Loucy (cell line): Measurements from ENCODE around the gene IFT81.

Source experiments
- H2AFZ ChIP-seq: fragments of 200-600 bp; sonication (generic); 2 replicates; pipeline ENCODE4 v1.6.0; 2016; ENCODE audit warnings: antibody characterized with exemption, mild to moderate bottlenecking, low read length, moderate library complexity
- H3F3A ChIP-seq: fragments of 200-600 bp; 2 replicates; pipeline ENCODE4 v1.6.0; 2016; ENCODE audit warnings: antibody characterized with exemption, low read depth, mild to moderate bottlenecking
- H3K27me3 ChIP-seq: fragments of 200-600 bp; sonication (generic); 2 replicates; pipeline ENCODE4 v1.6.1; 2014; ENCODE audit warnings: low read length, mild to moderate bottlenecking; ENCODE audit not compliant: insufficient read depth, poor library complexity, severe bottlenecking
- H3K36me3 ChIP-seq: fragments of 200-600 bp; sonication (generic); 2 replicates; pipeline ENCODE4 v1.6.1; 2016; ENCODE audit warnings: low read length; ENCODE audit not compliant: insufficient read depth
- H3K4me1 ChIP-seq: fragments of 200-600 bp; sonication (generic); 2 replicates; pipeline ENCODE4 v1.5.1; 2014; ENCODE audit warnings: low read length, mild to moderate bottlenecking; ENCODE audit not compliant: insufficient read depth, poor library complexity, severe bottlenecking
- H3K4me2 ChIP-seq: fragments of 200-600 bp; sonication (generic); 2 replicates; pipeline ENCODE4 v1.6.0; 2014; ENCODE audit warnings: antibody characterized with exemption, low read length, low read depth, mild to moderate bottlenecking; ENCODE audit not compliant: poor library complexity, severe bottlenecking
- H3K4me3 ChIP-seq: fragments of 200-600 bp; sonication (generic); 2 replicates; pipeline ENCODE4 v1.5.1; 2014; ENCODE audit warnings: low read length, mild to moderate bottlenecking, mixed read lengths; ENCODE audit not compliant: poor library complexity, severe bottlenecking
- H3K79me2 ChIP-seq: fragments of 200-600 bp; sonication (generic); 2 replicates; pipeline ENCODE4 v1.6.1; 2014; ENCODE audit warnings: low read length; ENCODE audit not compliant: insufficient read depth
- H3K9ac ChIP-seq: fragments of 200-600 bp; sonication (generic); 2 replicates; pipeline ENCODE4 v1.6.0; 2014; ENCODE audit warnings: mild to moderate bottlenecking, low read depth, low read length, moderate library complexity; ENCODE audit not compliant: poor library complexity, severe bottlenecking
- H3K9me2 ChIP-seq: fragments of 200-600 bp; sonication (generic); replicated peaks from 2 replicates; pipeline ENCODE4 v1.6.1; 2016; ENCODE audit warnings: low read depth, low read length, mixed read lengths
- H3K9me3 ChIP-seq: fragments of 200-600 bp; sonication (generic); 2 replicates; pipeline ENCODE4 v1.6.1; 2014; ENCODE audit warnings: mild to moderate bottlenecking, antibody characterized with exemption, low read length, low read depth; ENCODE audit not compliant: insufficient read depth
- H4K20me1 ChIP-seq: fragments of 200-600 bp; sonication (generic); 2 replicates; pipeline ENCODE4 v1.6.0; 2014; ENCODE audit warnings: antibody characterized with exemption, low read length, mild to moderate bottlenecking; ENCODE audit not compliant: insufficient read depth, poor library complexity, severe bottlenecking
- EZH2phosphoT487 ChIP-seq: fragments of 200-600 bp; IDR thresholded peaks from 2 replicates; pipeline ENCODE4 v1.6.1; 2018; ENCODE audit warnings: antibody characterized with exemption, mild to moderate bottlenecking, moderate library complexity, borderline replicate concordance
- TF ChIP-seq, protein P1 (sequence below): fragments of 200-600 bp; sonication (generic); conservative IDR thresholded peaks from 2 replicates; pipeline ENCODE4 v1.5.1; 2014; ENCODE audit warnings: mild to moderate bottlenecking, antibody characterized with exemption, low read length

The IFT81 gene

GRCh38 chr12:110135806-110136205, 11.6 kb downstream of the IFT81 start:
- H3K9me3 ChIP-seq = no peaks in the 10 kb centered on the region
- H4K20me1 ChIP-seq = no peaks in the 10 kb centered on the region
- no peaks in the 10 kb centered on the region for H3K36me3 ChIP-seq
- no peak overlapping the region for H3K4me2 ChIP-seq
- no peak overlapping the region for H2AFZ ChIP-seq
- H3F3A ChIP-seq = no peaks in the 10 kb centered on the region
- no peak overlapping the region for H3K9ac ChIP-seq
- peaks cover 14% of the 10 kb centered on the region for H3K4me1 ChIP-seq
- H3K9me2 ChIP-seq = no peaks in the 10 kb centered on the region
- TF ChIP-seq EZH2phosphoT487 = no peak
- TF ChIP-seq, protein P1, sequence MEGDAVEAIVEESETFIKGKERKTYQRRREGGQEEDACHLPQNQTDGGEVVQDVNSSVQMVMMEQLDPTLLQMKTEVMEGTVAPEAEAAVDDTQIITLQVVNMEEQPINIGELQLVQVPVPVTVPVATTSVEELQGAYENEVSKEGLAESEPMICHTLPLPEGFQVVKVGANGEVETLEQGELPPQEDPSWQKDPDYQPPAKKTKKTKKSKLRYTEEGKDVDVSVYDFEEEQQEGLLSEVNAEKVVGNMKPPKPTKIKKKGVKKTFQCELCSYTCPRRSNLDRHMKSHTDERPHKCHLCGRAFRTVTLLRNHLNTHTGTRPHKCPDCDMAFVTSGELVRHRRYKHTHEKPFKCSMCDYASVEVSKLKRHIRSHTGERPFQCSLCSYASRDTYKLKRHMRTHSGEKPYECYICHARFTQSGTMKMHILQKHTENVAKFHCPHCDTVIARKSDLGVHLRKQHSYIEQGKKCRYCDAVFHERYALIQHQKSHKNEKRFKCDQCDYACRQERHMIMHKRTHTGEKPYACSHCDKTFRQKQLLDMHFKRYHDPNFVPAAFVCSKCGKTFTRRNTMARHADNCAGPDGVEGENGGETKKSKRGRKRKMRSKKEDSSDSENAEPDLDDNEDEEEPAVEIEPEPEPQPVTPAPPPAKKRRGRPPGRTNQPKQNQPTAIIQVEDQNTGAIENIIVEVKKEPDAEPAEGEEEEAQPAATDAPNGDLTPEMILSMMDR = no peak
- no peaks in the 10 kb centered on the region for H3K79me2 ChIP-seq
- no peaks in the 10 kb centered on the region for H3K27me3 ChIP-seq
- H3K4me3 ChIP-seq = no peak overlapping the region

- Histone ChIP-seq H2AFZ (no peak overlapping the region), H3K9me3 (no peaks in the 10 kb centered on the region), H3K9ac (no peak overlapping the region), H3K27me3 (no peaks in the 10 kb centered on the region), H4K20me1 (no peaks in the 10 kb centered on the region), H3K36me3 (no peaks in the 10 kb centered on the region), H3K4me2 (no peak overlapping the region), H3K79me2 (no peaks in the 10 kb centered on the region), H3K4me3 (no peak overlapping the region), H3K9me2 (no peaks in the 10 kb centered on the region), H3F3A (no peaks in the 10 kb centered on the region), H3K4me1 (peaks cover 14% of the 10 kb centered on the region)
- no peak for TF ChIP-seq EZH2phosphoT487
These were observed 13.6 kb downstream of the IFT81 start for GRCh38 chr12:110137786-110138185.

- no peaks in the 10 kb centered on the region for H4K20me1 ChIP-seq
- H3K4me2 ChIP-seq = no peak overlapping the region
- H3K9ac ChIP-seq = no peak overlapping the region
- no peak overlapping the region for H3K4me3 ChIP-seq
- H3K27me3 ChIP-seq = no peaks in the 10 kb centered on the region
- H3K4me1 ChIP-seq = no peaks in the 10 kb centered on the region
- H3K36me3 ChIP-seq = no peaks in the 10 kb centered on the region
- H3K9me3 ChIP-seq = no peaks in the 10 kb centered on the region
- no peaks in the 10 kb centered on the region for H3F3A ChIP-seq
- no peak overlapping the region for H2AFZ ChIP-seq
- TF ChIP-seq EZH2phosphoT487 = no peak
- TF ChIP-seq, protein P1 = no peak
- H3K9me2 ChIP-seq = no peaks in the 10 kb centered on the region
- no peaks in the 10 kb centered on the region for H3K79me2 ChIP-seq
These were observed 17.2 kb downstream of the IFT81 start for GRCh38 chr12:110141389-110141788.

GRCh38 chr12:110146986-110147385, 22.8 kb downstream of the IFT81 start:
- Histone ChIP-seq H3K79me2 (no peaks in the 10 kb centered on the region), H3K36me3 (no peaks in the 10 kb centered on the region), H3F3A (no peaks in the 10 kb centered on the region), H3K9me3 (no peaks in the 10 kb centered on the region), H3K4me1 (no peaks in the 10 kb centered on the region), H3K9me2 (no peaks in the 10 kb centered on the region), H2AFZ (no peak overlapping the region), H3K9ac (no peak overlapping the region), H3K27me3 (no peaks in the 10 kb centered on the region), H3K4me3 (no peak overlapping the region), H3K4me2 (no peak overlapping the region), H4K20me1 (no peaks in the 10 kb centered on the region)
- TF ChIP-seq, protein P1 = no peak
- no peak for TF ChIP-seq EZH2phosphoT487
